Astrocyte of the cerebellum (primary cell): ENCODE results near the gene KCNB1.

Experiments used
- DNase-seq: peaks from one replicate; pipeline ENCODE4 v3.0.0-alpha.2; 2011; ENCODE audit warnings: low read depth
- H3K4me3 ChIP-seq: 2 replicates; pipeline ENCODE4 v1.5.1; 2011; ENCODE audit warnings: mild to moderate bottlenecking, low read depth, low read length, moderate library complexity
- CTCF ChIP-seq: IDR thresholded peaks from 2 replicates; pipeline ENCODE4 v1.5.1; 2012; ENCODE audit warnings: low read length, low read depth, moderate library complexity, mild to moderate bottlenecking; ENCODE audit errors: missing control alignments
- in situ Hi-C: cut with HindIII; loops from 2 replicates; pipeline ENCODE4 v1.10.0; 2017; ENCODE audit warnings: low sequenced_read_pairs

The KCNB1 gene

GRCh38 chr20:49519777-49520359 lies 37.4 kb upstream of the KCNB1 start:
- no peak for DNase-seq
- no peak overlapping the region for H3K4me3 ChIP-seq
- TF ChIP-seq CTCF, result no peak
- in situ Hi-C loops, result loop anchor here (10.0 kb wide), 1 partner anchor 195 kb away; no protein-coding TSS in a partner anchor

GRCh38 chr20:49519212-49519712 lies 36.8 kb upstream of the KCNB1 start:
- in situ Hi-C loops, result no loop called here
- no peak overlapping the region for H3K4me3 ChIP-seq
- no peak for TF ChIP-seq CTCF
- no peak for DNase-seq

GRCh38 chr20:49518576-49518975 lies 36.1 kb upstream of the KCNB1 start:
- in situ Hi-C loops, result no loop called here
- DNase-seq, result no peak
- no peak overlapping the region for H3K4me3 ChIP-seq

GRCh38 chr20:49517805-49518100 lies 35.3 kb upstream of the KCNB1 start:
- in situ Hi-C loops, result no loop called here
- no peak for DNase-seq
- TF ChIP-seq CTCF, result no peak
- H3K4me3 ChIP-seq, result no peak overlapping the region

More at GRCh38 chr20:49518576-49518975, 36.1 kb upstream of the KCNB1 start:
- TF ChIP-seq CTCF, result no peak

GRCh38 chr20:49516916-49517804 lies 34.7 kb upstream of the KCNB1 start:
- no peak for DNase-seq
- in situ Hi-C loops, result no loop called here
- no peak overlapping the region for H3K4me3 ChIP-seq
- TF ChIP-seq CTCF, result no peak

- no peak for DNase-seq
- in situ Hi-C loops, result no loop called here
- TF ChIP-seq CTCF, result no peak
- H3K4me3 ChIP-seq, result no peak overlapping the region
These were observed 33.1 kb upstream of the KCNB1 start for GRCh38 chr20:49515586-49515985.
